Pancreas (tissue), 10 donors: ENCODE data around the gene TAS2R39. TPM values are rescaled to one million over a fixed set of nuclear protein-coding genes. Genes with fewer than 3 reads are reported as not detected.

Experiments
- ATAC-seq, 4 donors: fragments of 200-7000 bp; cut with Tn5 transposase; one replicate each; pipeline versions ENCODE4 v1.8.0 to v1.9.1; 2020; ENCODE audit warnings: mild to moderate bottlenecking in 4 of 4, moderate library complexity in 4 of 4
- DNase-seq, 6 donors: peaks; one replicate each; pipeline ENCODE4 v3.0.0-alpha.2; 2020
- FAIRE-seq: peaks from 2 replicates; lab custom pipeline; 2012; peaks lifted over from hg19 to GRCh38; lab: Jason Lieb, UNC
- H3K27ac ChIP-seq, 4 donors: fragments of 200-600 bp; sonication (generic); 1 replicate in 3 of 4; 2 replicates in 1 of 4; pipeline versions ENCODE4 v1.5.0 to v1.8.0; 2020
- H3K27me3 ChIP-seq, 4 donors: fragments of 200-600 bp; one replicate each; pipeline ENCODE4 v1.8.0; 2021
- H3K36me3 ChIP-seq, 3 donors: fragments of 200-600 bp; sonication (generic) in 1 of 3; one replicate each; pipeline versions ENCODE4 v1.5.0 to v1.8.0; 2020 to 2021
- H3K4me1 ChIP-seq, 3 donors: fragments of 200-600 bp; one replicate each; pipeline ENCODE4 v1.8.0; 2021
- H3K4me3 ChIP-seq, 4 donors: fragments of 200-600 bp; sonication (generic) in 2 of 4; one replicate each; pipeline versions ENCODE4 v1.5.0 to v1.8.0; 2020 to 2021
- H3K9me3 ChIP-seq, 4 donors: fragments of 200-600 bp; one replicate each; pipeline ENCODE4 v1.8.0; 2021
- CTCF ChIP-seq, 4 donors: fragments of 200-600 bp; sonication (generic) in 3 of 4; IDR thresholded peaks; one replicate each; pipeline versions ENCODE4 v1.5.0 to v1.8.0; 2021; ENCODE audit warnings: antibody characterized with exemption in 4 of 4
- whole genome bisulfite sequencing, 2 donors: extraction: QIAGEN DNeasy Blood & Tissue Kit; methylation state at CpG; one replicate each; pipeline ENCODE4 v1.1.7; 2013; 5-methylcytosine and 5-hydroxymethylcytosine counted together
- intact Hi-C, 3 donors: fragments of 100-400 bp; cut with DNase I; formaldehyde crosslinking; loops; one replicate each; pipeline versions ENCODE4 v1.11.1 to v1.14.2; 2022
- polyA plus RNA-seq, 2 donors: library from polyadenylated mRNA; stranded (reverse); fragments of 200-250 nt; gene quantifications; one replicate each; pipeline ENCODE4 v1.2.3, GENCODE V29; 2013
- total RNA-seq, 6 donors: library from RNA; stranded (reverse); fragmentation: NEBNext Ultra II Directional in 4 of 6; extraction: Animal tissue kit (Norgen Biotek cat#: 25700) in 4 of 6; gene quantifications; one replicate each; pipeline versions ENCODE4 v1.2.1 to v1.2.4, GENCODE V29; 2021 to 2023
- donor health status: healthy with polysubstance abuse.
- donor health status: DM: no; HTN: no; CAD: no; lungs with moderate emphysema.
- donor health status: DM: no; HTN: no; CAD: no.
- donor health status: control.
- donor health status: control.
- donor health status: Bipolar disorder and iron deficiency.
- donor health status: DM: yes; HTN: yes; CAD: no.
- donor health status: DM: no; HTN: no; CAD: no.
- donor health status: DM: no; HTN: no; CAD: no.
- donor health status: DM: yes; HTN: yes; CAD: no.

The TAS2R39 gene
- total and polyA plus RNA-seq, 8 donors = not detected

- TF ChIP-seq CTCF (IDR thresholded peaks at IDR 0.05) = no peak
- DNase-seq (no peak), FAIRE-seq (no peak), ATAC-seq (no peak)
- H3K4me1 ChIP-seq = no peaks in the 10 kb centered on the region
- H3K4me3 ChIP-seq = no peak overlapping the region
- WGBS, 2 donors = 67 to 85% methylated on average over 2 of the region's 2 CpGs
- no peaks in the 10 kb centered on the region for H3K36me3 ChIP-seq
- no peaks in the 10 kb centered on the region for H3K27me3 ChIP-seq
- no peak overlapping the region for H3K27ac ChIP-seq
- no peaks in the 10 kb centered on the region for H3K9me3 ChIP-seq
- intact Hi-C loops = no loop called here
Observed at GRCh38 chr7:143181349-143181748, 1.9 kb upstream of the TAS2R39 start.

DNA sequence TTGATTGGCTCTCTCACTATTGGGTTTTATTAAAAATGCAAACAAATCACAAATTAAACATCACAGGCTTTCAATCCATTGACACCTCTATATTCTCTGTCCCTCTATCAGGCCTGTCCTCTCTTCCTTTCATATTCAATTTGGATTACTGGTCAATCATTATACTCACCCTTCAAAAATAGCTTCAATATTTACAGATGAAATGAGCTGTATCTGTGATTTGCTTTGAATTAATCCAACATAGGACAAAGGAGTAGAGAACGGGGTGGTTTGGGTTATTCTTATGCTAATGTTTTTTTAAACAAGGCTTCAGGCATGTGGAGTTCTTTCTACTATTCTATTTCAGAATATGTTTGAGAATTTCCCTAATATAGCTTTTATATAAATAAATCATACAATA, 2.3 kb downstream of the TAS2R39 start:
- 80 to 82% methylated on average over 1 of the region's 1 CpG for WGBS, 2 donors
- FAIRE-seq = no peak
- Histone ChIP-seq H3K36me3 (no peaks in the 10 kb centered on the region), H3K27ac (no peak overlapping the region), H3K27me3 (no peaks in the 10 kb centered on the region), H3K4me3 (no peak overlapping the region), H3K9me3 (no peaks in the 10 kb centered on the region), H3K4me1 (no peaks in the 10 kb centered on the region)
- no peak for DNase-seq
- intact Hi-C loops = no loop called here
- no peak for ATAC-seq
- TF ChIP-seq CTCF (IDR thresholded peaks at IDR 0.05) = no peak

- no peaks in the 10 kb centered on the region for H3K4me1 ChIP-seq
- no peaks in the 10 kb centered on the region for H3K36me3 ChIP-seq
- no peak for TF ChIP-seq CTCF (IDR thresholded peaks at IDR 0.05)
- H3K27ac ChIP-seq = no peak overlapping the region
- no peak for FAIRE-seq
- no peak overlapping the region for H3K4me3 ChIP-seq
- WGBS, 2 donors = 82 to 87% methylated on average over 6 of the region's 6 CpGs
- no peak for DNase-seq
- no peaks in the 10 kb centered on the region for H3K27me3 ChIP-seq
- no peak for ATAC-seq
- intact Hi-C loops = no loop called here
- no peaks in the 10 kb centered on the region for H3K9me3 ChIP-seq
Observed at GRCh38 chr7:143188994-143189393, 5.8 kb downstream of the TAS2R39 start.

GRCh38 chr7:143193880-143194279, 10.7 kb downstream of the TAS2R39 start:
- FAIRE-seq (no peak), ATAC-seq (peak in 1 of 4 donors; percentile 73), DNase-seq (no peak)
- Histone ChIP-seq H3K4me1 (no peaks in the 10 kb centered on the region), H3K27ac (no peak overlapping the region), H3K9me3 (no peaks in the 10 kb centered on the region), H3K4me3 (no peak overlapping the region), H3K27me3 (no peaks in the 10 kb centered on the region), H3K36me3 (no peaks in the 10 kb centered on the region)
- TF ChIP-seq CTCF (IDR thresholded peaks at IDR 0.05) = no peak
- 76 to 78% methylated on average over 2 of the region's 2 CpGs for WGBS, 2 donors
- intact Hi-C loops = no loop called here

GRCh38 chr7:143199040-143199439, 15.8 kb downstream of the TAS2R39 start:
- ATAC-seq = no peak
- no peaks in the 10 kb centered on the region for H3K36me3 ChIP-seq
- TF ChIP-seq CTCF (IDR thresholded peaks at IDR 0.05) = no peak
- H3K4me1 ChIP-seq = no peaks in the 10 kb centered on the region
- FAIRE-seq = no peak
- WGBS, 2 donors = 61 to 73% methylated on average over 4 of the region's 4 CpGs
- H3K9me3 ChIP-seq = no peaks in the 10 kb centered on the region
- DNase-seq = no peak
- no peaks in the 10 kb centered on the region for H3K27me3 ChIP-seq
- intact Hi-C loops = no loop called here
- no peak overlapping the region for H3K4me3 ChIP-seq
- H3K27ac ChIP-seq = no peak overlapping the region
